ENCODE data around the gene IRF7.

DNA sequence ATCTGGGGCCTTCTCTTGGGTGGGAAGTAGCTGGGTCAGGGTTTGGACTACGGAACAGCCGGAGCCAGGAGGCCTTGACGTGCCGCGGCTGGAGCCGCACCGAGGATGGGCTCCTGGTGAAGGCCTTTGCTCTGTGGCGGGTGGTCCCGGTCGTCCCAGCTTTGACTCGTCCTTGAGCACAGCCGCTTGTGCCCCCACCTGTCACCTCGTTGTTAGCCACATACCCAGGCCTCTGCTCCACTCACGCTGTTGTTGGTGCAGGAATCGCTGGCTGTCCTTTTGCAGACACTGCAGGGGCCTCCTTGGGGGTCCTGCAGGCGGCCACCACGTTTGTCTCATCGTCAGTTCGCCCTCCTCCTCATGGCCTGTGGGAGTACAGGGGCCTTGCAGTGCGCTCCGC is 22.4 kb downstream of the IRF7 start:
- TF ChIP-seq, protein P1, sequence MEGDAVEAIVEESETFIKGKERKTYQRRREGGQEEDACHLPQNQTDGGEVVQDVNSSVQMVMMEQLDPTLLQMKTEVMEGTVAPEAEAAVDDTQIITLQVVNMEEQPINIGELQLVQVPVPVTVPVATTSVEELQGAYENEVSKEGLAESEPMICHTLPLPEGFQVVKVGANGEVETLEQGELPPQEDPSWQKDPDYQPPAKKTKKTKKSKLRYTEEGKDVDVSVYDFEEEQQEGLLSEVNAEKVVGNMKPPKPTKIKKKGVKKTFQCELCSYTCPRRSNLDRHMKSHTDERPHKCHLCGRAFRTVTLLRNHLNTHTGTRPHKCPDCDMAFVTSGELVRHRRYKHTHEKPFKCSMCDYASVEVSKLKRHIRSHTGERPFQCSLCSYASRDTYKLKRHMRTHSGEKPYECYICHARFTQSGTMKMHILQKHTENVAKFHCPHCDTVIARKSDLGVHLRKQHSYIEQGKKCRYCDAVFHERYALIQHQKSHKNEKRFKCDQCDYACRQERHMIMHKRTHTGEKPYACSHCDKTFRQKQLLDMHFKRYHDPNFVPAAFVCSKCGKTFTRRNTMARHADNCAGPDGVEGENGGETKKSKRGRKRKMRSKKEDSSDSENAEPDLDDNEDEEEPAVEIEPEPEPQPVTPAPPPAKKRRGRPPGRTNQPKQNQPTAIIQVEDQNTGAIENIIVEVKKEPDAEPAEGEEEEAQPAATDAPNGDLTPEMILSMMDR (IDR thresholded peaks at IDR 0.05), result no peak
- no peak for TF ChIP-seq POLR2AphosphoS5 (IDR thresholded peaks at IDR 0.05)
- TF ChIP-seq POLR2A (IDR thresholded peaks at IDR 0.05), result no peak
- TF ChIP-seq EP300 (IDR thresholded peaks at IDR 0.05), result no peak
